HG03025 (cell line): Measurements from ENCODE around the gene SMOC2.
"Not testable (repeated sequence)": the region's sequence is repeated elsewhere in the genome, so short reads cannot be mapped to it uniquely, and the experiment has no call there.

Source experiments
- ATAC-seq: cut with Tn5 transposase; IDR thresholded peaks from one replicate; pipeline ENCODE4 v1.9.1; 2021; ENCODE audit warnings: mild to moderate bottlenecking, moderate library complexity; ENCODE audit not compliant: unreplicated experiment, low FRiP score

SMOC2 gene

DNA sequence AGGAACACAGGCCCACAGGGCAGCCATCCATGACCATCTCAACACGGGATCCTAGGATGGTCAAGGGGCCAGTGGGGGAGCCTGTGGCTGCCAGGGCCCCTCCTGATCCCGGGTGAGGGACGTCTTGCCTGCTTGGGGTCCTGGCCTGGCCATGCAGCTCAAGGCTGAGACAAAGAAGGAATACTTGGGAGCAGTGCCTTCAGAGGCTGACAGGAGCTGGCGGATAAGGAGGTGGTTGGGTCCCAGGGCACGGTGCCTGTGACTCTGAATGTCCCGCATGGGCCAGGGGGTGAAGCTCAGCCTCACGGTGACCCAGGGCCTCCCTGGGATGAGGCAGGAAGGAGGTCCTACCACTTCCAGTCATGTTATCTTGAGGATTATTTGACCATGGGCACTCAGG is 95.2 kb downstream of the SMOC2 start:
- ATAC-seq: no peak

DNA sequence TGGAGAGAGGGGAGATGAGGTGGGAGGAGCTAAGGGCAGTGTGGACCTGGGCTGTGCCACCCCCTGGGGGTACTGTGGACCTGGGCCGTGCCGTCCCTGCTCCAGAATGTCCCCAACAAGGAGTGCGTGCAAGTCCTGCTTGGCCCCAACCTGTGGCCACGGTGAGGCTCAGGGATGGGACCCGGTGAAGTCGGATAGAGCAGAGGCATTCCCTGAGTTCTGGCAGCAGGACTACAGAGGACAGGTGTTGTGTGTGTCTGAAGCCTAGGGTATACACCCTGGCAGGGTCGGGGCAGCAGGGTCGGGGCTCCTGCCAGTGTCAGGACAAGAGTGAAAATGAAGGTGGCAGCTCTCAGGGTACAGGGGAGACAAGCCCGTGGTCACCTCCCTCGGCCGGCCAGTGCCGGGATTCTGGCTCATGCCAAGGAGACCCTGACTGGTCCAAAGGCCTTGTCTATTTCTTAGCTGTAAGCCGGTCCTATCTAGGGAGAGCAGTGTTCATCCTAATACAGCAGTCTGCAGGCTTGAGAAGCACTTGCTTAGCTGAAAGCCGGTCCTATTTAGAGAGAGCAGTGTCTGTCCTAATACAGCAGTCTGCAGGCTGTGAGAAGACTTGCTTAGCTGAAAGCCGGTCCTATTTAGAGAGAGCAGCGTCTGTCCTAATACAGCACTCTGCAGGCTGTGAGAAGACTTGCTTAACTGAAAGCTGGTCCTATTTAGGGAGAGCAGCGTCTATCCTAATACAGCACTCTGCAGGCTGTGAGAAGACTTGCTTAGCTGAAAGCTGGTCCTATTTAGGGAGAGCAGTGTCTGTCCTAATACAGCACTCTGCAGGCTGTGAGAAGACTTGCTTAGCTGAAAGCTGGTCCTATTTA is 95.9 kb downstream of the SMOC2 start:
- no peak for ATAC-seq

DNA sequence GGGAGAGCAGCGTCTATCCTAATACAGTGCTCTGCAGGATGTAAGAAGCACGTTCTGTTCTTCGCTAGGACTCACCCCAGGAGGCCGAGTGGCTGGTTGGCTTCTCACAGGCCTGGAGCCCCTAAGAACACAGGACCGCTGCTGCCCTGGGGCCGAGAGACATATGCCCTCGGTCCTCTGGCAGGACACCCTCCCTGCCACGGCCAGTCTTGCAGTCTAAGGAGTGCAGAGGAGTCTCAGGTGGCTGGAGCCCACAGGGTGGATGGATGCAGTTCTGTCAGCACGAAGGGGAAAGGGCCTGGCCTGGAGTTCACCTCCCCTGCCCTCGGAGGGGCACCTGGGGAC is 96.5 kb downstream of the SMOC2 start:
- ATAC-seq: no peak

DNA sequence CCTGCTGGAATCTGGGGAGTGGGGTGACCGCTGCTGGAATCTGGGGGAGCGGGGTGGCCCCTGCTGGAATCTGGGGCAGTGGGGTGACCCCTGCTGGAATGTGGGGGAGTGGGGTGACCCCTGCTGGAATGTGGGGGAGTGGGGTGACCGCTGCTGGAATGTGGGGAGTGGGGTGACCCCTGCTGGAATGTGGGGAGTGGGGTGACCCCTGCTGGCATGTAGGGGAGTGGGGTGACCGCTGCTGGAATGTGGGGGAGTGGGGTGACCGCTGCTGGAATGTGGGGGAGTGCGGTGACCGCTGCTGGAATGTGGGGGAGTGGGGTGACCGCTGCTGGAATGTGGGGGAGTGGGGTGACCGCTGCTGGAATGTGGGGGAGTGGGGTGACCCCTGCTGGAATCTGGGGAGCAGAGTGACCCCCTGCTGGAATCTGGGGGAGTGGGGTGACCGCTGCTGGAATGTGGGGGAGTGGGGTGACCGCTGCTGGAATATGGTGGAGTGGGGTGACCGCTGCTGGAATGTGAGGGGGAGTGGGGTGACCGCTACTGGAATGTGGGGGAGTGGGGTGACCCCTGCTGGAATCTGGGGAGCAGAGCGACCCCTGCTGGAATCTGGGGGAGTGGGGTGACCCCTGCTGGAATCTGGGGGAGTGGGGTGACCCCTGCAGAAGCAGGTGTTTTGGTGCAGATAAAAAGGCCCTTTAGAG is 97.4 kb downstream of the SMOC2 start:
- ATAC-seq: not testable (repeated sequence)

DNA sequence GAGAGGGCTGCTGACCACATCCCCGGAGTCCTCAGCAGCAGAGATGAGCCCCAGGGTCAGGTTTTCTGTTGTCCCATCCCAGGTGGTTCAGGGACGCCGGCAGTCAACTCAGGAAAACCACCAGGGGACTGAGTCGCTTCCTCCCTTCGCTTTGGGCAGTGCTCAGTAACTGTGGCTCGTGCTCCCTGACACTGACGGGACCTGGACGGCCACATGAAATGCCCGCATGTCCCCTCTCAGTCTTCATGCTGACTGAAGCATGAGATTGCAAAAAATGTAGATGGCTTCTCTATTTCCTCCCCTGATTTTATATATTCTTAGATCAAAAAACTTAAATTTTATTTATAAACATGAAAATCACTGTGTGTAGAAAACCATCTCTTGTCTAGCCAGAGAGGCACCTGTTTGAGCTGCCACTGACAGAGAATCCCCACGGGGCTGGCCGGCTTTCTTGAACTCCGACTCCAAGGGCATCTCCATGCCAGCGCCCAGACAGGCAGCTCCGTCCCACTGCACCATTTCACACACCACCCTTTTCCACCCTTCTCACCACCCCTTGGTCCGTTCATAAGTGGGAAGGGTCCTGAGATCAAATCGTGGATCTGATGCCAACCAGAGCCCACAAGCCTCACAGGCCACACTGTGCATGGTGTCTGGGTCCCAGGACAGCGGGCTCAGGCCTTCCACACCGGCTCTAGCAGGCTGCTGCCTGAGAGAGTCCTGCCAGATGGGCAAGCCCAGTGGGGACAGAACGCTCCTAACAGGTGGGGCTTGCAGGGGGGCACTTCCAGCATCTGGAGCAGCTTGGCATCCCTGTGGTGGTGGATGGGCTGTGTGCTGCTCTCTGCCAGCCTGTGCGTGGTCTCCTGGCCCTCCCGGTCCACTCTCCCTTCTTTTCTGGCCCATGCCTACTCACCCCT is 98.2 kb downstream of the SMOC2 start:
- no peak for ATAC-seq

DNA sequence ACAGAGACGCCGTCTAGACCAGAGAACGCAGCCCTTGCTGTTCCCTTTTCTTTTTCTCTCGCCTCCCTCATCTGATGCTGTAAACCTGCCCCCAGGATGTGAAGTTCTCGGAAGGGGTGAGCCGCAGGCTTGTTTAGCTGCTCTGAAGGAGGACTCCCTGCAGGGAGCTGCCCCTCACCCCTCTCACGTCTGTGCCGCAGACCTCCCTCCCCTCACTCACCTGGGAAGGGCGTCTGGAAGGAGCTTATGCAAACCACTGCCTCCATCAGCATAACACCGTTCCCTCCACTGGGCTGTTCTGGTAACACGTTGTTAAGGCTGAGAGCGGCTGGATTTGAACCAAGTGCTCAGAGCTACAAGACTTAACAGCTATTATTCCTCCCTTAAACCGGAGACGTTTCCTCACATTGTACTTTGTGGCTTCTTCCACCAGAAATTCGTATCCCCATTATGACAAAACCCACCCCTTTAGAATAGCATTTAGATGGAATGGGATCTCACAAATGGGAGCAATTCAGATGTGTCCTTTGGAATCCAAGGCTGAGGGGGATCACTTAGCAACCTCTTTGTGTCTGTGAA is 99.8 kb downstream of the SMOC2 start:
- no peak for ATAC-seq

DNA sequence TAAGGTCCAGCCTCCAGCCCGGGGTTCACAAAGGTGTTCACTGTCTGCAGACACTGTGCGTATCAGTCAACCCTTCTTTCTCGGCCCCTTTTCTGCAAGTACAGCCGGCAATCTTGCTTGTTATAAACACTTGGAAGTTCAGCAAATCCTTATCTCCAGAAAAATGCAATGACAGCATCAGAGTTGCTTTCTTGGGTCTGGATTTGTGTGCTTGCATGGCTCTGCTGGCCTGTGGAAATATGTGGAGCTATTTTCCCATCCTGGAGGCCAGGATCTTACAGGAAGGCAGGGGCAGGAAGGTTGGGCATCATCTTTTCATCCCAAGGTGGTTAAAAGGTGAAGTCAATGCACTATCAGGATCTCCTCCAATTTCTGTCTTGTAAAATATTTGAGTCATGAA is 100.3 kb downstream of the SMOC2 start:
- no peak for ATAC-seq

DNA sequence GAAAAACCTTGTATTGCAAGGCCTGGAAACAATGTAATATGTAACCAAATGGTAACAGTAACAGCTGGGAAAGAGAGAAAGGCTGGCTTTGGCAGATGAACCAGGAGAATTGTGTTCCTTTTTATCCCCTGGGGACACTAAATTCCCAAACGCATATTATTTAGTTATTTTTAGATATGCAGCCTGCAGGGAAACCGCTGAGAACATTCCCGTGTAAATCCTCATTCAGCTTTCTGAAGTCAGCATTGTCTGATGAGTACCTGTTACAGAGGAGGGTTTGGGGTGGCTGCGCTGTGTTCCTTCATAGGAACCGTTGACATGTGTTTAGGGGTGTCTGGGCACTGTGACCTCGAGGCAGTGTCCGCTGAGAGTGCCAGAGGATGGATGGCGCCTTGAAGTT is 101.3 kb downstream of the SMOC2 start:
- ATAC-seq: no peak

DNA sequence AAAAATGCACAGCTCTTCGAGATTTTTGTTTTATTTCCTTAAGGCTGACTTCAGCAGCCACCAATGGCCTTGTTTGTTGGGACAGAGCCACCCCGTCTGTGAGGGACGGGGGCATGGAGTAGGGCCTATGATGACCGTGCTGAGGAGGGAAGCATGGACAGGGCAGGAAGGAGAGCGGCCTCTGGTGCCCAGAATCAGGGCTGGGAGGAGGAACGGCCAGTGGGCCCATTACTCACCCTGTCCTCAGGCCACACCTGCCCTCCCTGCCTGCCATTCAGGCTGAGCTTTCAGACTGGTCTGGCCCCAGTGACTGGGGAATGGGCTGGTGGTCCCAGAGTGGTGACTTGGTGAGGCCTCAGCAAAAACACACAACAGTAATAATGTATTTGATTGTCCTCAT is 104.4 kb downstream of the SMOC2 start:
- ATAC-seq: no peak

DNA sequence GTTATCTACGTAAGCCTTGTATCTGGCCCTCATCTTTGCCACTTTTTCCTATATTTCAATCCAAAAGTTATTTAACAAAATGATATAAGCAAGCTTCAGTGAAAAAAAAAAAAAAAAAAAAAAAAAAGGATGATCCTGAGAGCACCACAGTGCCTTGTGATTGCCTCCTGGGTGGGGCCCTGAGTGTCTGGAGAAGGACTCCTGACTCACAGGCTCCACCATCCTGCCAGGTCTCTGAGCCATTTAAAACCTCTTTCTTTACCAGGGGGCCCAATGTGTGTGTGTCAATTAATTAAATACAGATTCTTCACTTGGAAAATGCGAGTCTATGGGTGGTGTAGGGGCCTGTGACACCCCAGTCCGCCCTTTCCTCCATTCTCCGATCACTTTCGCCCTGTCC is 105.2 kb downstream of the SMOC2 start:
- ATAC-seq: no peak

DNA sequence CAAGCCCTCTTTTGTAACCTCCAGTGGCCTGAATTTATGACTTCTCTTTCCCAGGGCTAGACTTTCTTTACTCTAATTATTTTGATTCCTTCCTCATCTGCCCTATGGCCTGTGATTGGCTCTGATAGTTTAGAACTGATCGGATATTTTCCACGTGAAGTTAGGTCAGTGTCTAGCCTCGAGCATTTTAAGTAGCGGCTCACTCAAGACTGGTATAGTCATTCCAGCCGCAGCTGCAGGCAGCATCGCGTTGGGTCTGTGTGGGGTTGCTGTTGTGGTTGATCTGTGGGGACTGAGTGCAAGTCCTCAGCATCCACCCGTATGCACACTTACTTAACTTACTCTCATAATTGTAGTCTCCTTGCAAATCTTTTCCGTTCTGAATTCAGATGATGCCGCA is 105.7 kb downstream of the SMOC2 start:
- ATAC-seq: no peak

DNA sequence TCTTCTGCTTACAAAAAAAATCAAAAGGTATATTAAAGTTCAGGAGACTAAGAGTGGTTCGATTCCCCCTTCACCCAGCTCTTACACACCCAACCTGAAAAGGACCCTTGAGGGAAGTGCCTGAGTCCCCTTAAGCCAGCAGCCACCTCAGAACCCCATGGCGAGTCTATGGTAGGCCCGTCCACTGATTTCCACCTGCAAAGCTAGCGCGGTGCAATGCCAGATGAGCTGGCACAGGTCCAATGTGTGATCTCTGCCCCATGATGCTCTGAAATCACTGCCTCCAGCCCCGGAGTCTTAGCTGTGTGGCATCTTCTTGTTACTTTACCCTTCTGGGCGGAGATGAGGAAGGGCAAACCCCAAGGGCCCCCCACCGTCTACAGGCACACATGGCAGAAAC is 109.3 kb downstream of the SMOC2 start:
- no peak for ATAC-seq

DNA sequence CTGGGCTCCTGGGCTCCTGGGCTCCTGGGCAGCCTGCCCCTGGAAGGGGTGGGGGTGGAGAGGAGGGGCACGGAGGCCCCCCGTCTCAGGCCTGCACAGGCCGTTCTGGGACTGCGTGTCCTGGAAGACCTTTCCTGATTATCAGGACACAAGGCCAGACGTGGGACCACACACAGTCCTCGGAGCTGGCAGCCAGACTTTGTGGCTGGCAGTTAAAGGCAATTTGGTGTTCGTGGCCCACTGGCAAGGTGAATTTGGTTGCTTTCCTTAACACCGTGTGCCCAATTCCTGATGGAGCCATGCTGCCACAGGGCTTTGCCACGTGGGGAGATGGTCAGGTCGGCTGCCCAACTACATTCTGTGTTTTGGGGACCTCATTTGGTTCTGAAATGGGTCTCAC is 113.5 kb downstream of the SMOC2 start:
- no peak for ATAC-seq

DNA sequence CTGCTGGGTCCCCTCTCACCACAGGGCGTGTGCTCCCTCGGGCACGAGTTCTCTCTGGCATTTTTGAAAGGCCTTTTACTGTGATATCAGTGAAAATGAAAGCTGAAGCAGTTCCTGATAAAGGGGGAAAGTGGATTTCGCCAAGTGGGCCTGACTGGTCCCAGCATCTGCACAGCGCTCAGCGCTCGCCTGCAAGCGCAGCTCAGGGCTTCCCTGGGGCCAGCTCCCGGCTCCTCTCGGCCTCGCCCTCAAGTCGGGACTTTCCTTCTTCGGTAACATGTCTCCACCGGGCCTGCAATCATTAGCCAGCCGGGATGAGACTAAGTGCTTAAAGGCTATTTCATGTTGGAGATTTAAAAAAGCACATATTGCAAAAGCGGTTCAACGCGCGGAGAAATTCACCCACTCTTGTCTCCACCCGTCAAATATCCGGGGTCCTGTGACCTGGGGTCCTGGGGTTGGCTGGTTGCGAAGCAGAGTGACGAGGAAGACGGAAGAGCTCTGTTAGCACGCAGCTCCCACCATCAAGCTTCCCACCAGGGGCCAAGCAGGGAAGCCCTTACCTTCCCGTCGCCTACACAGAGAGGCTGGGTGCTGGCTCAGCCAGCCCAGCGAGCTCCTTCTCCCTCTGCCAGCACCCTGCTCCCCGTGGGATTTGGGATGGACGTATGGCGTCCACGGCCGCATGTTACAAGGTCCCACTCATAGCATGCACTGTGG is 114.1 kb downstream of the SMOC2 start:
- ATAC-seq: no peak

DNA sequence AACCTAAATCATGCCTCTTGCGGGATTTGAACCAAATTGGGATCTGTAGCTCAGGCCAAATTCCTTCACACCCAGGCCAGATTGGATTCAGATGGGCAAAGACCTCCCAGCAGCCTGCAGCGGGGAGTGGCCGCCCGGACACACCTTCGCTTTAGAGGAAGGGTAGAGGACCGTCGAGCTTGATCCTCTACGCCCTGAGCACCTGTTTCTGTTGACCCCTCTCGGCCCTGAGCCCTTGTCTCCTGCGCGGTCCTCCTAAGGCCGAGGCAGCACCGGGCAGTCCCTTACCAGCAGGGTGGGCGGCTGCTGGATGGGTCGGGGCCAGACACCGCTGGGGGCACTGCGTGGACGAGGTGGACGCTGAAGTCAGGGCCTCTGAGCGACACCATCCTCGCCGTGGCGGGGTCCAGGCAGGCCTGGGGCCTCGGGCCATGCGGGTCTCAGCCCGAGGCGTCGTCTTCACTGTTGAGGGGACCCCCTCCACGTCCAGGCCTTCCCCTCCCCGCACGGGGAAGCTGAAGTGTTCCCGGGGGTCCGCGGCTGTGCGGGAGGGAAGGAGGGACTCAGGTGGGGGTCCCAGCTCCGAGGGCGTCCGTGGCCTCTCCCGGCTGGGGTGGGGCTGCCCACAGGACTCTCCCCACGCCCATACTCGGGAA is 114.8 kb downstream of the SMOC2 start:
- ATAC-seq: no peak

DNA sequence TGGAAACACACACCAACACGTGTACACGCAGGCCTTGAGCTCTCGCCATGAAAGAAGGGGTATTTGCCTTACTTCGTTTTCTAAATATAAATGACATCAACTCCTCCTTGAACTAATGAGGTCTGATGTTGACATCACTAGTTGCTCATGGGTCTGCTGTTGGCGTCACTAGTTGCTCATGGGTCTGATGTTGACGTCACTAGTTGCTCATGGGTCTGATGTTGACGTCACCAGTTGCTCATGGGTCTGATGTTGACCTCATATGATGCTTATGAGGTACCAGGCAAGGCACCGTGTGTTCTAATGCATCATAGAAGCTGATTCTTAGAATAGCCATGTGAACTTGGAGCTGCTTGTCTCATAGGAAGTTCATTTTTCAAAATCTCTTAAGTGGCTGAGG is 116.5 kb downstream of the SMOC2 start:
- ATAC-seq: no peak

DNA sequence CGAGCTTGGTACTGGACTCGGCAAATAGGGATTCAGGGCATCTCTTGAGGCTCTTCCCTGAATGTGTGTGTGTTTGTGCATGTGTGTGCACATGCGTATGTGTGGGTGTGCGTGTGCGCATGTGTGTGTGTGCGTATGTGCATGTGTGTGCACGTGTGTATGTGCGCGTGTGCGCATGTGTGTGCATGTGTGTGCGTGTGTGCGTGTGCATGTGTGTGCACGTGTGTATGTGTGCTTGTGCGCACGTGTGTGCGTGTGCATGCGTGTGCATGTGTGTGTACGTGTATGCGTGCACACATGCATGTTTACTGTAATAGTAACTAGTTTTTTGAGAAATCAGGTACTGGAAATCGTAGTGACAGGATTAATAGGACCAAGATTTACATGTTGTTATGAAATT is 117.7 kb downstream of the SMOC2 start:
- no peak for ATAC-seq

DNA sequence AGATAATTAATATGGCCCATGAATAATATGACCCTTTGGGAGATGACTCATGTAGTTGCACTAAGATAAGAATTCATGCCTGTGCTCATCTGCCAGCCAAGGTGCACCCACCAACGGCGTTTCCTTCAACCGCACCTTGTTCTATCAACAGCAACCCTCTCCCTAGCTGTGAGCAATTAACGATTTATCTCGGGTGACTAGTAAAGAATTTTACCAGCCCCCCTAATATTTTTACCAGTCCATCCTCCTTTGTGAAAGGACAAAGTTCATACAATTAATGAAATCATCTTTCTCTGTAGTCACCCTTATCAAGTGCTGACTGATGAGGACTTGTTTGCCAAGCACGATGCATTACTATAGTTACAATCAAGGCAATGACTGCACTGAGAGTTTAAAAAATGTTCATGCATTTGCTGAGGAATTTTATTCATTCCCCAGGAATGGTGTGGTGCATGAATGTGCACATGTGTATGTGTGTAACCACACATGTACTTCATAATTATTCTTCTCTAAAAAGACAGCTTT is 118.7 kb downstream of the SMOC2 start:
- ATAC-seq: no peak

DNA sequence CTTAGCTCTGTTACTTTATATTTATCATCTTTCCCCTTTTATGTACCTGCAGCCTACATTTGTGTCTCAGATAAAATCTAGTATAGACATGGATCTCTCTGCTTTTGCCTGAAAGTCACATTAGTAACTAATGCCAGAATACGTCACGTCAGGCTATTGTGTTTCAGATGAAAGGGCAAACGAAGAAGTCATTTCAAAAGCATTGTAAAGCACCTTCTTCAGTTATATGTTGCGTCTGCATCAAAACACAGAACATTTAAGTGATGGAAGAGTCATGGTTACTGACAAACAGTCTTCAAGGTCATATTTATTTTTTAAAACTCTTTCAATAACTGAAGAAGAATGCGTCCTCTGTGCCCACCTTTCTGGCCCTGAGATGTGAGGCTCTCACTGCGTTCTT is 119.1 kb downstream of the SMOC2 start:
- no peak for ATAC-seq
